NB4 (cell line): ENCODE measurements around the gene PIP5K1B.

ENCODE experiments used
- MAX ChIP-seq: IDR thresholded peaks from 2 replicates; pipeline ENCODE4 v1.6.1; 2011; ENCODE audit warnings: low read depth, low read length
- POLR2A ChIP-seq: IDR thresholded peaks from 2 replicates; pipeline ENCODE4 v1.6.1; 2011; ENCODE audit warnings: mild to moderate bottlenecking; ENCODE audit not compliant: insufficient read length; ENCODE audit errors: extremely low read depth
- TF ChIP-seq, protein P1 (sequence below): IDR thresholded peaks from one replicate; pipeline ENCODE4 v1.5.1; 2012; ENCODE audit warnings: low read depth, low read length

- TF ChIP-seq POLR2A (no peak), MAX (no peak)
- TF ChIP-seq, protein P1, sequence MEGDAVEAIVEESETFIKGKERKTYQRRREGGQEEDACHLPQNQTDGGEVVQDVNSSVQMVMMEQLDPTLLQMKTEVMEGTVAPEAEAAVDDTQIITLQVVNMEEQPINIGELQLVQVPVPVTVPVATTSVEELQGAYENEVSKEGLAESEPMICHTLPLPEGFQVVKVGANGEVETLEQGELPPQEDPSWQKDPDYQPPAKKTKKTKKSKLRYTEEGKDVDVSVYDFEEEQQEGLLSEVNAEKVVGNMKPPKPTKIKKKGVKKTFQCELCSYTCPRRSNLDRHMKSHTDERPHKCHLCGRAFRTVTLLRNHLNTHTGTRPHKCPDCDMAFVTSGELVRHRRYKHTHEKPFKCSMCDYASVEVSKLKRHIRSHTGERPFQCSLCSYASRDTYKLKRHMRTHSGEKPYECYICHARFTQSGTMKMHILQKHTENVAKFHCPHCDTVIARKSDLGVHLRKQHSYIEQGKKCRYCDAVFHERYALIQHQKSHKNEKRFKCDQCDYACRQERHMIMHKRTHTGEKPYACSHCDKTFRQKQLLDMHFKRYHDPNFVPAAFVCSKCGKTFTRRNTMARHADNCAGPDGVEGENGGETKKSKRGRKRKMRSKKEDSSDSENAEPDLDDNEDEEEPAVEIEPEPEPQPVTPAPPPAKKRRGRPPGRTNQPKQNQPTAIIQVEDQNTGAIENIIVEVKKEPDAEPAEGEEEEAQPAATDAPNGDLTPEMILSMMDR: no peak
Observed at GRCh38 chr9:68920921-68921320, 215.9 kb downstream of the PIP5K1B start.
